ENCODE results near the gene RTN4RL1. TPM values are rescaled to one million over a fixed set of nuclear protein-coding genes. Genes with fewer than 3 reads are reported as not detected.

Gene RTN4RL1
- total and polyA plus RNA-seq, 2 of the 13 experiments (the other 11 are each of a cell fraction or from before 2014, with no cell fraction given) = 0.01 TPM; not detected in 1

GRCh38 chr17:2057760-2058585 is 32.8 kb upstream of the RTN4RL1 start:
- no peak for TF ChIP-seq AGO2 (optimal IDR thresholded peaks at IDR 0.05; ENCODE audit: low read depth, low read length)
- TF ChIP-seq, protein P1, sequence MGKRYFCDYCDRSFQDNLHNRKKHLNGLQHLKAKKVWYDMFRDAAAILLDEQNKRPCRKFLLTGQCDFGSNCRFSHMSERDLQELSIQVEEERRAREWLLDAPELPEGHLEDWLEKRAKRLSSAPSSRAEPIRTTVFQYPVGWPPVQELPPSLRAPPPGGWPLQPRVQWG (CRISPR knock-in tag; IDR thresholded peaks at IDR 0.05; ENCODE audit: borderline replicate concordance, low read depth) = no peak
- TF ChIP-seq, protein P2, sequence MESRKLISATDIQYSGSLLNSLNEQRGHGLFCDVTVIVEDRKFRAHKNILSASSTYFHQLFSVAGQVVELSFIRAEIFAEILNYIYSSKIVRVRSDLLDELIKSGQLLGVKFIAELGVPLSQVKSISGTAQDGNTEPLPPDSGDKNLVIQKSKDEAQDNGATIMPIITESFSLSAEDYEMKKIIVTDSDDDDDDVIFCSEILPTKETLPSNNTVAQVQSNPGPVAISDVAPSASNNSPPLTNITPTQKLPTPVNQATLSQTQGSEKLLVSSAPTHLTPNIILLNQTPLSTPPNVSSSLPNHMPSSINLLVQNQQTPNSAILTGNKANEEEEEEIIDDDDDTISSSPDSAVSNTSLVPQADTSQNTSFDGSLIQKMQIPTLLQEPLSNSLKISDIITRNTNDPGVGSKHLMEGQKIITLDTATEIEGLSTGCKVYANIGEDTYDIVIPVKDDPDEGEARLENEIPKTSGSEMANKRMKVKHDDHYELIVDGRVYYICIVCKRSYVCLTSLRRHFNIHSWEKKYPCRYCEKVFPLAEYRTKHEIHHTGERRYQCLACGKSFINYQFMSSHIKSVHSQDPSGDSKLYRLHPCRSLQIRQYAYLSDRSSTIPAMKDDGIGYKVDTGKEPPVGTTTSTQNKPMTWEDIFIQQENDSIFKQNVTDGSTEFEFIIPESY (CRISPR knock-in tag; IDR thresholded peaks at IDR 0.05) = peak; percentile 66; the same call in 1 of the 2 replicates
- no peak for TF ChIP-seq PLSCR1 (CRISPR knock-in tag; IDR thresholded peaks at IDR 0.05; ENCODE audit: borderline replicate concordance)
- peak; percentile 45; the same call in 1 of the 2 replicates for TF ChIP-seq ZHX2 (IDR thresholded peaks at IDR 0.05; ENCODE audit: low read depth)
- no peak for TF ChIP-seq ZHX2 (CRISPR knock-in tag; IDR thresholded peaks at IDR 0.05; ENCODE audit: borderline replicate concordance)
- no peak for TF ChIP-seq ZNF607 (CRISPR knock-in tag; IDR thresholded peaks at IDR 0.05; ENCODE audit: borderline replicate concordance)
- peak; percentile 85; the same call in 1 of the 2 replicates for TF ChIP-seq ZHX1 (CRISPR knock-in tag; IDR thresholded peaks at IDR 0.05; ENCODE audit: low read depth)
- no peak for FAIRE-seq
- intact Hi-C loops (cut with micrococcal nuclease; ENCODE audit: unreplicated experiment) (no loop called here), in situ Hi-C loops (cut with HindIII; ENCODE audit: extremely low pct_ligation_motif_present, low pct_unique_long_range_greater_than_20kb) (no loop called here)
- Histone ChIP-seq H3K9ac (ENCODE audit: insufficient read depth, low read depth, low read length) (no peak overlapping the region), H3K79me2 (ENCODE audit: insufficient read depth, low read length) (no peaks in the 10 kb centered on the region), H3K4me2 (ENCODE audit: low read depth, low read length) (no peak overlapping the region), H3K27ac (ENCODE audit: extremely low read length, insufficient read depth, low read length) (no peak overlapping the region), H4K20me1 (ENCODE audit: insufficient read depth, low read length) (peaks cover 14% of the 10 kb centered on the region; the same call in 1 of the 2 replicates), H3K27me3 (ENCODE audit: control insufficient read depth in 1 of 2, insufficient read depth in 2 of 2, low read length in 2 of 2) (peaks cover 0 to 11% of the 10 kb centered on the region in 2 experiments; a peak in 3 of 5 replicates), H3K9me3 (ENCODE audit: low read length) (no peaks in the 10 kb centered on the region), H3K4me3 (replicated peaks in 1 of 3; ENCODE audit: insufficient read depth in 1 of 3, low read depth in 2 of 3, low read length in 3 of 3) (no peak overlapping the region), H3K4me1 (ENCODE audit: insufficient read depth, low read length) (peaks cover 12% of the 10 kb centered on the region), H2AFZ (ENCODE audit: low read length) (no peak overlapping the region), H3K36me3 (replicated peaks in 1 of 2; ENCODE audit: control insufficient read depth in 1 of 2, insufficient read depth in 2 of 2, low read length in 2 of 2) (peaks cover 0 to 2% of the 10 kb centered on the region in 2 experiments; a peak in 2 of 5 replicates)
- ChIA-PET POLR2A (no interaction called here), CTCF (ENCODE audit: low intra/inter-chr PET ratio, low total read pairs) (no interaction called here)
- 97% methylated on average over 48 of the region's 98 CpGs for WGBS (ENCODE audit: low lambda C conversion rate)
- no TSS peak for BruUV-seq (replicated peaks)
- ATAC-seq = no peak
- DNase-seq (ENCODE audit: low spot score) = no peak

Data from HepG2 (cell line).